ENCODE data around the gene IFFO2. TPM values are rescaled to one million over a fixed set of nuclear protein-coding genes. Genes with fewer than 3 reads are reported as not detected.

The IFFO2 gene
- total and polyA plus RNA-seq, 2 of the 13 experiments (the other 11 are each of a cell fraction or from before 2014, with no cell fraction given): 7.3 to 16.7 TPM

GRCh38 chr1:18931730-18932129, 24.7 kb downstream of the IFFO2 start:
- WGBS (ENCODE audit: low lambda C conversion rate): 65% methylated on average over 3 of the region's 10 CpGs

More at GRCh38 chr1:18931730-18932129, 24.7 kb downstream of the IFFO2 start:
- Histone ChIP-seq H3K36me3 (replicated peaks in 1 of 2; ENCODE audit: control insufficient read depth in 1 of 2, insufficient read depth in 2 of 2, low read length in 2 of 2) (no peaks in the 10 kb centered on the region), H3K4me2 (ENCODE audit: low read depth, low read length) (no peak overlapping the region), H3K27me3 (ENCODE audit: control insufficient read depth in 1 of 2, insufficient read depth in 2 of 2, low read length in 2 of 2) (no peaks in the 10 kb centered on the region), H3K27ac (ENCODE audit: extremely low read length, insufficient read depth, low read length) (no peak overlapping the region), H3K4me3 (replicated peaks in 1 of 3; ENCODE audit: insufficient read depth in 1 of 3, low read depth in 2 of 3, low read length in 3 of 3) (no peak overlapping the region), H4K20me1 (ENCODE audit: insufficient read depth, low read length) (peaks cover 10% of the 10 kb centered on the region; the same call in 1 of the 2 replicates), H3K79me2 (ENCODE audit: insufficient read depth, low read length) (peaks cover 23% of the 10 kb centered on the region), H3K9me3 (ENCODE audit: low read length) (no peaks in the 10 kb centered on the region), H3K9ac (ENCODE audit: insufficient read depth, low read depth, low read length) (no peak overlapping the region), H3K4me1 (ENCODE audit: insufficient read depth, low read length) (peaks cover 25% of the 10 kb centered on the region), H2AFZ (ENCODE audit: low read length) (no peak overlapping the region)
- no peak for DNase-seq (ENCODE audit: low spot score)
- no TSS peak for BruUV-seq (replicated peaks)
- no peak for FAIRE-seq
- CTCF ChIA-PET (ENCODE audit: low intra/inter-chr PET ratio, low total read pairs): no interaction called here
- ATAC-seq: no peak; the same call in 2 of the 3 replicates
- TF ChIP-seq FOXA1 (IDR thresholded peaks at IDR 0.05) (no peak), FOXA1 (CRISPR knock-in tag; IDR thresholded peaks at IDR 0.05) (0 out of 2 replicates have a peak, but pooled peaks have one; percentile 16), KDM5A (IDR thresholded peaks at IDR 0.05; ENCODE audit: borderline replicate concordance, low read length) (no peak), CEBPG (CRISPR knock-in tag; IDR thresholded peaks at IDR 0.05) (no peak), ZNF260 (CRISPR knock-in tag; IDR thresholded peaks at IDR 0.05; ENCODE audit: borderline replicate concordance, low read depth) (no peak), ZFP91 (CRISPR knock-in tag; IDR thresholded peaks at IDR 0.05; ENCODE audit: borderline replicate concordance) (0 out of 2 replicates have a peak, but pooled peaks have one; percentile 17), IRF2 (CRISPR knock-in tag; IDR thresholded peaks at IDR 0.05) (no peak), POGK (CRISPR knock-in tag; conservative IDR thresholded peaks at IDR 0.05) (no peak), KDM4B (CRISPR knock-in tag; IDR thresholded peaks at IDR 0.05) (no peak), ZNF687 (CRISPR knock-in tag; IDR thresholded peaks at IDR 0.05) (0 out of 2 replicates have a peak, but pooled peaks have one; percentile 21), RBFOX2 (IDR thresholded peaks at IDR 0.05; ENCODE audit: low read depth, low read length) (no peak), GPBP1L1 (CRISPR knock-in tag; IDR thresholded peaks at IDR 0.05) (no peak), PCBP2 (optimal IDR thresholded peaks at IDR 0.05; ENCODE audit: low read depth, low read length, poor library complexity, severe bottlenecking) (no peak)
- in situ Hi-C loops (cut with HindIII; ENCODE audit: extremely low pct_ligation_motif_present, low pct_unique_long_range_greater_than_20kb): no loop called here
- POLR2A ChIA-PET: no interaction called here
- intact Hi-C loops (cut with micrococcal nuclease; ENCODE audit: unreplicated experiment): no loop called here
